Left forelimb (tissue), 1 donor: ENCODE measurements around the gene TUBB1.
A peak's percentile ranks its signal among the peaks of the same experiment; 100 is the strongest.

Source experiments
- DNase-seq: peaks from one replicate; pipeline ENCODE4 v3.0.0-alpha.2; 2018; ENCODE audit warnings: low spot score

TUBB1 gene

DNA sequence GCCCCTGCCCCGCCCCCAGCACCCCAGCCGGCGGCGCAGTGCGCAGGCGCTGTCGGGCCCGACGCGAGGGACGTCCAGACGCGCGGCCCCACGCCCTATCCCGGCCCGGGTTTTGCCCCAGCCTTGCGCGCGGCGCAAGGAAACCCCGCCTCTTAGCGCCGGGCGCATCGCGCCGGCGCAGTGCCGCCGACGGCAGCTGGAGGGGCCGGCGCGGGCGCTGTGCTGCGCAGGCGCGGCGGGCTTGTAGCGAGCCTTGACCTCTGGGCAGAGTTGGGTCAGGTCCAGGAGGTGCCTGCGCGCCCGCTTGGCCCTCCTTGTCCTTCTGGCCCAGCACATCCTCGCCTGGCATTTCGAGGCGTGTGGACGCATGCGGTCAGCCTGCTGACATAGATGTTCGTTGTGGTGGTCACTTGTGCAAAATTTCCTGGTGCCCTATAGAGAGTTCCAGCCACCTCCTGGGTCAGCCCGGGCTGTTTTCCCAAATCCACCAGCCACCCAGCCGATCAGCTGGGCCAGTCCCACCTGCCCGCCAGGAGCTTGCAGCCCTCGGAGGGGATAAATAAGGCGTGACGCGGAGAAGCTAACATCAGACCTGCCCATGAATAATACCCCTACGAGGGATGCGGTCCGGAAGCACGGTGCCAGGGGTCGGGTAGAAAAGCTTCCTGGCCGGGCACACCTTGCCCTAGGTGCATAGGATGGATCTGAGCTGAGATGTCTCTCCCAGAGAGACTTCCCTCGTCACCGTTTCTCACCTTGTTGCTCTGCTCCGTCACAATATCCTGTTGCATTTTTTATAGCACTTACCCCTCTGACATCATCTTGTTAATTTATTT is 23.8 kb downstream of the TUBB1 start:
- DNase-seq, result peak; percentile 94

DNA sequence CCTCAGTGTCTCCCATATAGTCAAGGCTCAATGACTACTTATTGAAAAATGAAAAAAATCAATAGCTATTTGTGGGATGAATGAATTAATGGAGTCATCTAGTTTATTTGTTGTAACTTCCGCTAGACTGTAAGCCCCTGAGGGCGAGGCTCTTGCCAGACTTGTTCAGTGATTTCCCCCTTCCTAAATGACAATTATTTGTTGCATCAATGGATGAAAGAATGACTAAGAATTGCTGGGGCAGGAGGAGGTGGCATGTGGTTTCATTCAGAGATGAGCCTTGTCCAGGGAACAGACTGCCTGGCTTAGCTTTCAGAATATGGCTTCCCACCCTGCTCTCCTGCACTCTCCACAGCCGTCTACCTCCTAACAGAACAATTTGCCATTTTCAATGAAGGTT is 24.5 kb downstream of the TUBB1 start:
- no peak for DNase-seq

DNA sequence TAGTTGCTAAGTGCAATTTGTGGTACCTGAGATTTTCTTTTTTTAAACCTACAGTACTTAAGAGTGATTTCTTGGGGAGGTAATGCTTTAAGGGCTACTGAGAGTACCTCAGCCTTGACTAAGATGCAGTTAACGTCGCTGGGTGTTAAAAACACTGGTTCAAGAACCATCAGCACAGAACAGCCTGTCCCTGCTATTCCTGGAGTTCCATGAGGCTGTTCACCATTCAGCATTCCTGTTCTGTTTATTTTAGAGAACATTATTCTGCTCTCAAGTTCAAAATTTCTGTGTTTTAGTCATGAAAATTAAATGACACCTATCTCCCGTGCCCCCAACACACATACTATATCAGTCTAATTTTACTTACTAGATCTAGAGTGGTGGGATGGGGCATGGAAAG is 25.1 kb downstream of the TUBB1 start:
- no peak for DNase-seq

DNA sequence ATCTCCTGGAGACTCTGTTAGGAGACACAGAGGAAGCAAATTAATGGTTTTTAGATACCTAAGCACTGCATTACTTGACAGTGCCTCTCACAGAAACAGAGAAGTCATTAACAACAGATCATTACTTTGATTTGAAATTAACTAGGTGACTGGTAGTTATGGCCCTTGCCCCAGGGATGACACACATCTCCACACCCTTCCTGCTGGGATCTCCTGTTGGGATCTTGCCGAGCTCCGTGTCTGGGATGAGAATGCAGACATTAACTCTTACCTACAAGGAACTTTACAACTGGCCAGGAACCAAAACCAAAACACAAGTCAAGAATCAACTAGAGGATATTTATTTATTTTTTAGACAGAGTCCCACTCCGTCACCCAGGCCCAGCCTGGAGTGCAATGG is 25.6 kb downstream of the TUBB1 start:
- DNase-seq, result no peak

DNA sequence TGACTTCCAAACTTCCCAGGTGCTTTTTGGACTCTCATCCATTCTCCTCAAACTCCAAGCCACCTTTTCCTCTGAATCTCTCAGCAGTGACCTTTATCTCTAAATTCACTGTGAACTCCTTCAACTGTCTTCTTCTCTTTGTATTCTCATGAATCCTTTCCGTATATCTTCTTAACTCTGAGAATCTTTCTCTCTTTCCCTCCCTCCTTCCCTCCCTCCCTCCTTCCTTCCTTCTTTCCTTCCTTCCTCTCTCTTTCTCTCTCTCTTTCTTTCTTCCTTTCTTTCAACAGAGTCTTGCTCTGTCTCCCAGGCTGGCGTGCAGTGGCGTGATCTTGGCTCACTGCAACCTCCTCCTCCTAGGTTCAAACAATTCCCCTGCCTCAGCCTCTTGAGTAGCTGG is 27.6 kb downstream of the TUBB1 start:
- no peak for DNase-seq

DNA sequence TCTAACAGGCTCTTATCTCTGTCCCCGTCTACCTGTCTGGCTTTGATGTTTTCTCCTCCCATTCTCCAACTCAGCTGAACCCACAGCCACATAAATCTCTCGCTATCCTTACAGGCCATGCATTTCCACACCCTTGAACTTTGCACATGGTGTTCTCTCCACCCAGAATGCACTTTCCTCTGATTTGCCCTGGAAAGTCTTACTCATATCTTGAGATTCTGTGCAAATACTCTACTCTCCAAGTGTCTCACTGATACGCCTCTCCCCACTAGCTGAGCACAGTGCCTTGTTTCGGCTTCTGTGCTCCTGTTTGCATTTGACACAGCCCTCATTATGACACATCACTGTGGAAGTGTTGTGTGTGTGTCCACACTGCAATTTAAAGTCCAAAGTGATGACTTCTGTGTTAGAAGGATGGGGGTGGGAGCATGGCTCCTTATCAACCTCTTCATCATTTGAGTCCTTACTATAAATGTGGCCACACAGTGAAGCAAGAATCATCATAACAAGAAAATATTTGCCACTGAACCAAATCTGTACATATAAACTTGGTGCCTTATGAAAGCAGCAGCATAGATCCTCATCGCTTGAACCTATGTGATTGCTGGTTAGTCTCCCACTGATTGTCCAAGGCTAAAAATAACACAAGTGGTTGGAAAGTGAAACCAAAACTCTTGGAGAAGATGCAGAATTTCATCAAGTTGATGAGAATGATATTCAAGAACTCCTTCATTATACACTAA is 28.9 kb downstream of the TUBB1 start:
- no peak for DNase-seq

DNA sequence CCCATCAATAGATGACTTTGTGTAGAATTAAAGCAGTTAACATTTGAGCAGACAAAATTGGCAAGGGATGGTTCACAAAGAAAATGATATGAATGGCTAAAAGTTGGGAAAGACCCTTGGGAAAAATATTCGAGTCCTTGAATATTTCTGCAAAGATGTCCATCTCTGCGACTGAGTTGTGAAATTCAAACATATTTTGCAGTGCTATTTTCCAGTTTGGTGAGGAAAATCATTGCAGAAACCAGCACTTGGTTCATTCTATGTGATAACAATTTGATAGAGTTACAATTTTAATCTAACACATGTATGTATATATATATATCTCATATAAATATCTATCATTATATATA is 29.4 kb downstream of the TUBB1 start:
- no peak for DNase-seq

DNA sequence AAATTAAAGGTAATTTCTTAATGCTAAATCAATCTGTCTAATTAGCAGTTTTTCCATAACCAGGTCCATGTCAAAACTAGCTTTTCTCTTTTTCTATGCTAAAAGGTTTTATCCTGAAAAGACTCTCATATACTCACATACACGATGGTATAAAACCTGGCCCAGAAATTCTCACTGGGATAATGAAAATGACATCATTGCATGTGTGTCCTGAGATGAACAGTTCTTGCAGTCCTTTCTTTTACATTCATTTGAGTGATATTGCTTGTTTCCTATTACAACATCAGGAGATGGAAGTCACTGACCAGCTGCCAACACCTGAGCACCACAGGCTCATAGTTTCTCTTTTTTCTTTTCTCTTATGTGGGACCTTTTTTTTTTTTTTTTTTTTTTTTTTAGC is 31.2 kb downstream of the TUBB1 start:
- no peak for DNase-seq

DNA sequence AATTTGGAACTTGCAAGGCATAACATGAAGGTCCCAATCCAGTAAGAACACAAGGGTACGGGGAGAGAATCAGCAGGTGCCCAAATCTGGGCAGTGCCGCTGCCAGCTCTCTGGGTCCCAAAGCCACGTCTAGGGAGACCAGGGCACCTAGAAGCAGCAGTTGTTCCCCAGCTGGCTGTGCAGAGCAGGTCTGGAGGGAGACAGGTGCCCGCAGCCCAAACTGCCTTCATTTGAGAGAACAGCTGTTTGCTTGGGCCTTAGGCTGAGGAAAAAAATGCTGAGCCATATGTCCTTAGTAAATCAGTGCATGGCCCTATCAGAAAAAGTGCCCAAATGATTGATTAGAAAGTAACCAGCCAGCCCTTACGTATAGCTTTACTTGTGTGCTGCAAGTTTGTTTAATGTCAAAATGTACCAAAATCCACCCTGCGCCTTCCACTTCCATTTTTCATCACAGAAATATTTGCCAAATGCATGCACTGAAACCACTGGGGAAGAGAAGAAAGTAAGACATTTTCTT is 32.5 kb downstream of the TUBB1 start:
- DNase-seq, result no peak

DNA sequence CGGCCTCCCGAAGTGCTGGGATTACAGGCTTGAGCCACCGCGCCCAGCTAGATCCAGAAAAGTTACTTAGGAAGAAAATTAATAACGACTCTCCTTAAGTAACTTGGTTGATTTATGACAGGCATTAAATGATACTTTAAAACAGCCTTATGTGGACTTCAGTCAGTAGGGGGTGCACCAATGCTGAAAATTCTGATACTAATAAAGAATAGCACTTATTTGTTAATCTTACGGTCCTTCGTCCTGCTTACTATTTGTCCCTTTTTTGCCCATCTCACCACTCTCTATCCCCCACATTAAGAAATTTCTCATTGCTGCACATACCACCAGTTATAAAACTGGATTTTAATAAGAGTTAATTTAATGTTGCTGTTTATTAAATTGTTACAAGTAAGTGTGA is 36.1 kb downstream of the TUBB1 start:
- no peak for DNase-seq

DNA sequence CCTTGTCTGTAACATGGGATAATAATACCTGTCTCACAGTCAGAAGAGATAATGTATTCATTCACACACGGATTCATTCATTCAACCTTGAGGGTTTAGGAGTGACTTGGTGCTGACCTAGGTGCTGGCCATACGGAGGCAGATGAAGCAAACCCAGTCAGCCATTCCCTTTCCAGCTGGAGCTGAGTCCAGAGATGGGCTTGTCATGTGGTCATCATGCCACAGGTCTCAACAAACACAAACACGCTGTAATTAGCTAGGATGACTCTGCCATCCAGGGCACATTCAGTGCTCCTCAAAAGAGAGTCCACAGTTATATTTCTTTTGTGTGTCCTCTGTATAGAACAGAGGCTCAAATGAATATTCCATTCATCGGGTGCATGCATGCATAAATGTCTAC is 42.9 kb downstream of the TUBB1 start:
- DNase-seq, result no peak

DNA sequence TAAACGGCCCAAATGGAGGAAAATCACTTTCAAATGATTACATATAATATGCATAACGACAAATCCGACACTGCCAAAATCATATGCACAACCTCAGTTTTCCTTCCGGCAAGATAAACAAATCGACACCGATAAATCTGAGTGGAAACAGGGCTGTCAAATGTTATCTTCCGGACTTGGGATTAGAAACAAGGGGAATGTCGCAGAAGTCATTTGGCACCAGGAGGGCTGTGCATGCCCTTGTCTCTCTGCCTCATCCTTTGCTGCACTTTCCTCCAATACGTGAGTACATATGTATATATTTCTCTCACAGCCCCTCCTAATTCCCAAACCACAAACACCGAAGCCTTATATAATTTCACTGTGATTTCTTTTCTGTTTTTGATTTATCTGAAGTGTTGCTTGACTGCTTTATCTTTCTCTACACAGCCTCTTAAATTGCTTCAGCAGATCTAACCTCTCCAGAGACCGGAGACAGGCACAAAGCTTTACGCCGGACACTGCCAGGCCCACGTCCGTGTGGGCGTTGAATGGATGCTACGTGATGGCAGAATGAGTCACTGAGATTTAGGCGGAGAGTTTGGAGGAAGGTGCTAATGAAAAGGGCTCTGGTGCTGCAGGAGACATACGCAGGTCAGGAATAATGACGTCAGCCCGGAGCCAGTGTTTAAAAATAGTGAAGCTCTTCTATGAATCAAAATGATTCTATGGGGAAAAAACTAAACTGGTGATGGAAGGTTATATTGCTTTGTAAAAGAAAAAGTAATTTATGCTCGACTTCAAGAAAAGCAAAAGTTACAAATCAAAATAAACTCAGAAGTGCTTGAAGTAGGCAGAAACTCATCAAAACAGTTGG is 44.4 kb downstream of the TUBB1 start:
- no peak for DNase-seq

DNA sequence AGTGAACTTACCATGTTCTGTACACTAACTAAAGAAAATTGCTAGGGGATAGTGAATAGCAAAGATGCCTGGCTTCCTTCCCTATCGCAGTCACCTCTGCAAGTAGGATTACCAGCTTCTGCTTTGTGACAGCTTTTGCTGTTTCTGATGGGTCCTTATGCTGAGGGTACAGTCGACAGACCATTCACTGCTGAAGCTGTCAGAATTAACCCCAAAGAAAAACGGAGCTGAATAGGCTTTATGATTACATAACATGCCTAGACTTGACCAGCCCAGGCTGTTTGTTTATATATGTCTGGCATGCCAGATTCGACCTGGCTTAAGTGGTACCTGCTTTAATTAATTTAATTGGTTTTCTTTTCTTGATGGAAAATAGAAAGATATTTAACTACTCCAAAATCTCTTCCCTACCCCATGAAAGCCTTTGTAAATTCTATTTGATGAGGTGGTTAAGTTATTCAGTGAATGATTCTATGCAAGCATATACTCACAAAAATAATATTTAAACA is 45.0 kb downstream of the TUBB1 start:
- no peak for DNase-seq

DNA sequence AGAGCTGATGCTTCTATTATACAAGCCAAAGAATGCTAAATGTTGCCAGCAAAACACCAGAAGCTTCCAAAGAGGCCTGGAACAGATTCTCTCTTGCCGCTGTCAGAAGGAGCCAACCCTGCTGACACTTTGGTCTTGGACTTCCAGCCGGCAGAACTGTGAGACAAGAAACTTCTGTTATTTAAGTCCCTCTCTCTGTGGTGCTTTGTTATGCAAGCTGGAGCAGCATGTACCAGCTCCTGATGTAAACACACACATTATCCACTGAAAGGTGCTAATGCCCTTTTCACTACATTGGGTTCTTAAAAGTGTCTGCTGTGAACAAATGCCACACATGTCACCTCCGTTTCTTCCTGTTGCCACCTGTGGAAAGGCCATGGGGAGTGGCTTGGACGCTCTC is 49.3 kb downstream of the TUBB1 start:
- DNase-seq, result no peak

DNA sequence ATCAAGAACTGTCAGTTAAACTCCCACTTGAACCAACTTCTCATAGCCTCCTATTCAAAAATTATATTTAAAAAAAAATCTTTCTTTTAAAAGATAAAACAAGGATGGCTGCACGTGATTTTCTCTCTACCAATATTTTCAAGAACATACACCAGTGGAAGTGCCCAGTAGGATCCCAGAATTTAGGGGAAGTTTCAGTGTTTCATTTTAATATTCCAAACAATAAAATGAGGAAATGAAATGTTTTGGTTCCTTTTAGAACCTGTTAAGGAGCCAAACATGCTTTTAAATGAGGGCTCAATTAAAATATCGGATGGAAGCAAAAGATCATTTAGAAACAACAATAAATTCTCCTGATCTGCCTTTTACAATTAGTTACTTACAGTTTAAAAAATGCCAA is 49.8 kb downstream of the TUBB1 start:
- no peak for DNase-seq

DNA sequence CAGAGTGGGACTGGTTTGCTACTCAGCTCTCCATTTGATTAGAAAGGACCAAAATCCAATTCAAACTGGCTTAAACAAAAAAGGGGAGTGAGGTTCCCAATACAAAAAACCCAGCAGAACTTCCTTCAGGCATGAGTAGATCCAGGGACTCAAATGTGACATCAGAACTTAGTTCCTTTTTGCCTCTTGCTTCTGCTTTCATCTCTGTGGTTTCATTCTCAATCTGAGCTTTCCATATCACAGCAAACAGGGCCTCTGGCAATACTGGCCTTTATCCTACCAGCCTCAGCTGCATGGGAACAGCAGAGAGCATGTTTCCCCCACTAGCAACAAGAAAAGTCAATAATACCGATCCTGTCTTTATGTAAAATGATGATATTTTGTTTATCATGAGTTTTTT is 52.0 kb downstream of the TUBB1 start:
- no peak for DNase-seq

DNA sequence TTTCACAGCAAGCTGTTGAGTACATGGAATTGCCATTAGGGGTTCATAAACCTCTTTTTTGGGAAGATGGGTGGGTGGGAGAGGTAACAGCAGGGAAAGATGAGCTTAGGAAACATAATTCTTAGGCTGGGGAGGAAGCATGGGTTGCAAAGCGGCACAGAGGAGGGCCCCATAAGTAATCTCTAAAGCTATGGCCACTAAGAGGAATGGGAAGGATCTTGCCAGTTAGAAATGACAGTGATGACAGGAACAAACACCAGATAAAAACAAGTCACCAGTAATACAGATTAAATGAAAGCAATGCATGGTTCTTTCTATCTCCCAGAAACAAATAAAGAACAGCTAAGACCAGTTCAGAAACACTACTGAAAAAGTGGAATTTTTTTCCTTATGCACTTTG is 54.4 kb downstream of the TUBB1 start:
- no peak for DNase-seq

DNA sequence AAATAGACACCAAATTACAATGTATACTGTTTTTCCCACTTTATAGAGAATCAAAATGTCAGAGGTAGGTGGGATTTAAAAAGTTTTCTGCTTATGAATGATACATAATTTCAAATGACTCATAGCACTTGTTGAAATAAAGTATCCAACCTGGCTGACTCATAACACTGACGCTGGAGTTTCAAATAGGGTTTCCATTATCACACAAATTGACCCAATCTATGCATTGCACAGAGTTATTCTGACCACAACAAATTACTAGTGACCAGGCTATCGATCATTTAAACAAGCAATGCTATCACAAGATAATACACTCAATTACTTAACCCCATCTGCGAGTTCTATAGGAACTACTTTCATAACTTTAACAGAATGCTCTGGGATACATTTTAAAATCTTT is 55.2 kb downstream of the TUBB1 start:
- no peak for DNase-seq

DNA sequence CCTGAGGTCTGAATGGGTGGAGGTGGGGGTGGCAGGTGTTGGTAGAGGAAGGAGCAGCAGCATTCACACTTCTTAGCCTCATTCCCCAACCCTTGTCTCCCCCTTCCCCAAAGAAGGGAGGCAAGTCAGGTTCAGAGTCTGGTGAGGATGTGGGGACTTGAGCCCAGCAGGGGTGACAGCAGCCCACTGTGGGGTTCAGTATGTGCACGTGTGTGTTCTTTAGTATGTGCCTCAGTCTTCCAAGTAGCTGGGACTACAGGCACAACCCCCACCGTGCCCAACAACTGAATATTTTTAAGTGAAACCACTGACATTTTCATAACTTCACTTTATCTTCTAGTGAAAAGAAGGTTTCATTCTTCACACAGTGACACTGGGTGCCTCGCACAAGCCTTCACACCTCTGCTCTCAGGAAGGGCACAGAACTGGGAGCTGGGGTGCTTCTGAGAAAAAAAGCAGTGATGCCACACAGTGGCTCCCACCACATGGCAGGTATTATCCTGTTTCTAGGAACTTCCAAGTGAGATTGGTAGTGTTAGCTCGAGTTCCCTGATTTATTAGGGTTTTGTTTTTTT is 56.8 kb downstream of the TUBB1 start:
- no peak for DNase-seq
